ENCODE results near the gene CTSK. TPM values are rescaled to one million over a fixed set of nuclear protein-coding genes. Genes with fewer than 3 reads are reported as not detected.
"Not testable (repeated sequence)": the region's sequence is repeated elsewhere in the genome, so short reads cannot be mapped to it uniquely, and the experiment has no call there.

CTSK gene
- total RNA-seq, 1 donor from 2014 or later: 0.60 TPM

DNA sequence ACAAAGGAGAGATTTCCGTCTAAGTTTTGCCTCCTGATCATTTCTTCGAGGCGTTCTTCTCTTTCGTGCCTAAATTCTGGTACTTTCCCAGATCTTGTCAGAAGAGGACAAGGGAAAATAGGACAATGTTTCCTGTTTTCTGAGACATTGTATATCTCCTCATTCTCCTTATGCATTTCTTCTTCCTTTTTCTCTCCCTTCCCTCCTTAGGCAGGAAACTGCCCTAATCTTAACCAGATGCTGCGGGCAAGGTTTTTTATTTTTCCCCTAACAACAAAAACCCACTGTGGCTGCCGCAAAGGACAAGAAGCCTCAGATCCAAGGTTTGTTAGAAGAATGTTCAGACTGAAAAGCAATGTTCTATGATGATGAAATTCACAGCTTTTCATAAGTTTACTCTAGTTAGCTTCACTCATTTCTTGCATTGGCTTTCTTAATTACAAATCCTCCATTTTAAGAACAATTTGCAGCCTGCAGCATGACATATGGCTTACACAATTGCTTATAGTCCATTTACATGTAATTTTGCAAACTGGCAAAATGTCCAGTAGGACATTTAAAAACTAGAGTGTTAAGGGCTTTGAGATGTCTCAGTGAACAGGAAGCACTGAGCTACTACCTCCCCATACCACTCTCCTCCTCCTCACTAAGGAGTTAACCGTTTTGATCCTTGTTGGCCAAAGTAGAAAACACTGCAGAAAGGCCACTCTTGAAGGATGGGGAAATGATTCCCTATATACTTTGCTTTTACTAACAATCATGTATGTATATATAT, 624 bp downstream of the CTSK start:
- DNase-seq (ENCODE audit: low read depth in 2 of 2): peak in 1 of 2 donors; percentile 29

DNA sequence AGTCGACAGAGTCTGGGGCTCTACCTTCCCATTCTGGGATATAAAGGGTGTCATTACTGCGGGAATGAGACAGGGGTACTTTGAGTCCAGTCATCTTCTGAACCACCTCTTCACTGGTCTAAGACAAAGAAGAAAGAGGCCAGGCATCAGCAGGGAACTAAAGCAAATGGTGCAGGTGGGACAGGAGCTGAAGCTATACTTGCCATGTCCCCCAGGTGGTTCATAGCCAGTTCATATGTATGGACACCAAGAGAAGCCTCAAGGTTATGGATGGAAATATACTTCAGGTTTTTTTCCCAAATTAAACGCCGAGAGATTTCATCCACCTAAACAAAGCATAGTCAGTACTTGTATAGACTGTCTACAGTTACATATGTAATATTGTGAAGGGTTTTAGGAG, 2.2 kb downstream of the CTSK start:
- DNase-seq (ENCODE audit: low read depth in 2 of 2): no peak

DNA sequence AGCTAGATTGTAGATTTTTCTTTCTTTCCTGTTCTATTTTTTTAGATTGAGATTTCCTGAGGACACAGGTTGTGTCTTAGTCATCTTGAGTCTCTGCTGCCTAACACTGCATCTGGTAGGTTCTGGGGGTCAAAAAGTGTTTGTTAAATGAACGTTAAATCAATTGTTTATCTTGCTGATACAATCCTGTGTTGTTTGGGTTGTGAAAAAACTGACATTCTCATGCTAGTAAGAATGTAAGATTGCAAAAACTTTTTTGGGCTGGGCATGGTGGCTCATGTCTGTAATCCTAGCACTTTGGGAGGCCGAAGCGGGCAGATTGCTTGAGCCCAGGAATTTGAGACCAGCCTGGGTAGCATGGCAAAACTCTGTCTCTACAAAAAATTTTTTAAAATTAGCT, 3.4 kb downstream of the CTSK start:
- peak in 1 of 2 donors; percentile 61 for DNase-seq (ENCODE audit: low read depth in 2 of 2)

DNA sequence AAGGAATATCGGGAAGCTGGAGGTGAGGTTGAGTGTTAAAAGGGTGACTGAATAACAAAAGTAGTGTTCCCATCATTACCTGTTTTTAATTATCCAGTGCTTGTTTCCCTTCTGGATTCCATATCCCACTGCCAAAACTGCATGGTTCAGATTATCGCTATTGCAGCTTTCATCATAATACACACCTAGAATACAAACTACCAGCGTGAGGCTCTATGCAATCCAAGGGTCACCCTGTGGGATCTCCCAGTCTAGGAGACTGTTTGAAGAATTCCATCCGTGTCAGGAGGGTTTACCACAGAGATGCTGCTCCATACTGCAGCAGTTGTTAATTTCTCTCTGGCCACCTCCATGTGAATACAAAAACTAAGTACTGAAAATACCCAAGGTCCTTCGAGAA, 9.0 kb downstream of the CTSK start:
- no peak for DNase-seq (ENCODE audit: low read depth in 2 of 2)

DNA sequence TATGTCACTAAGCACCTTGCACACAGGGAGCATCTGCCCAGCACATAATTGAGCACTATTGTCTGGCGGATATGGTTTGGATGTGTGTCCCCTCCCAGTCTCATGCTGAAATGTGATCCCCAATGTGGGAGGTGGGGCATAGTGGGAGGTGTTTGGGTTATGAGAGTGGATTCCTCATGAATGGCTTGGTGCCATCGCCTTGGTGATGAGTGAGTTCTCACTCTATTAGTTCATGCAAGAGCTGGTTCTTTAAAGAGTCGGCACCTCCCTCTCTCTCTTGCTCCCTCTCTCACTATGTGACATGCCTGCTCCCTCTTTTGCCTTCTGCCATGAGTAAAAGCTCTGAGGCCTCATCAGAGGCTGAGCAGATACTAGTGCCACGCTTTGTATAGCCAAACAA, 9.5 kb downstream of the CTSK start:
- DNase-seq (ENCODE audit: low read depth in 2 of 2): no peak

DNA sequence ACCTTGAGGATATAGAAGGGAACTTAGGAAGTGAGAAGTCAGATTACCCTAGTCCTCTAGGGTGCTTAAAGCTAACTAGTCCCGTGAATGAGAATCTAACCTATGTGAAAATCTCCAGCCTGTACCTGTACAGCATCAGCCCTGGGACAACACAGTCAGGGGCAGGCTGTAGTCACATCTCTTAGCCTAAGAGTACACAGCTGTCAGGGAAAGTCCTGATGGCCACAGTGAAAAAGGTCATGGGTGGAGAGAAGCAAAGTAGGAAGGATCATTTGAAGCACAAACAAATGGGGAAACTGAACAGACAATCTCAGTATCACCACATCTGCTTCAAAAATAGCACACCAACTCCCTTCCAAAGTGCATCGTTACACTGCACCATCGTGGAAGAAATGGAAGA, 11.7 kb downstream of the CTSK start:
- no peak for DNase-seq (ENCODE audit: low read depth in 2 of 2)

DNA sequence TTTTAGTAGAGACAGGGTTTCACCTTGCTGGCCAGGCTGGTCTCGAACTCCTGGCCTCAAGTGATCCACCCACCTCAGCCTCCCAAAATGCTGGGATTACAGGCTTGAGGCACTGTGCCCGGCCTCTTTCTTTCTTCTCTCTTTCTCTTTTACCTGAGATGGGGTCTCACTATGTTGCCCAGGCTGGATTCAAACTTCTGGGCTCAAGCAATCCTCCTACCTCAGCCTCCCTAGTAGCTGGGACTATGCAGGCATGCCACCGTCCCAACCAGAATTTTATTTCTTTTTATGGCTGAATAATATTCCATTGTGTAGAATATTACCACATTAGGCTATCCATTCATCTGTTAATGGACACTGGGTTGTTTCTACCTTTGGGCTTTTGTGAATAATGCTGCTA, 14.3 kb downstream of the CTSK start:
- DNase-seq (ENCODE audit: low read depth in 2 of 2): not testable (repeated sequence)

DNA sequence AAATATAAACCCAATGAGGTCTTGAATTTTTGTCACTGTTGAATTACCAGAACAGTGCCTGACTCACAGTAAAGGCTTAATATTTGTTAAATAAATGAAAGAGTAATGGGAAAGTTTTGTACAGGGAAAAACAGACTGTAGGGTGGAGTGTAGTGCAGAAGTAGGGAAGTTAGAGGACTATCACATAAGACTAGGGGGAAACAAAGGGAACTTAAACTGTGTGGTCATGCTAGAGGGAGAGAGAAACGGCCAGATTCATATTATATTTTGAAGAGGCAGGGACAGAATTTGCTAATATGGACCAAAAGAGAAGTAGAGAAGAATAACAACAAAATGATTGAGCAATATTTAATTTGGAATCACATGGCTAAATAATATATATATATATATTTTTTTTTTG, 14.8 kb downstream of the CTSK start:
- no peak for DNase-seq (ENCODE audit: low read depth in 2 of 2)

DNA sequence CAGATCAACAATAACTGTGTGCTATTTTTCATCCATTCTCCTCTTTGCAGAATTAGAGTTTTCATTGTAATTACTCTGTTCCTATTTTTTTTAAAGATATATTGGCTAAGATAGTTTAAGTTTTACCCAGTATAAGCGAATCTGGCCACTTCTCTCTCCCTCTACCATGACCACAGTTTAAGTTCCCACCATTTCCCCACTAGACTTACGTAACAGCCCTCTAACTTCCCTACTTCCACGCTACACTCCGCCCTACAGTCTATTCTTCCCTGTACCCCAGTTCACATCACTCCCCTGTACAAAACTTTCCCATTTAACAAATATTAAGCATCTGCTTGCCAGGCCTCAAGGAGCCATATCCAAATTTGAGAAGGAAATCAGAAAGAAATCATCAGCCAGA, 16.5 kb downstream of the CTSK start:
- no peak for DNase-seq (ENCODE audit: low read depth in 2 of 2)

DNA sequence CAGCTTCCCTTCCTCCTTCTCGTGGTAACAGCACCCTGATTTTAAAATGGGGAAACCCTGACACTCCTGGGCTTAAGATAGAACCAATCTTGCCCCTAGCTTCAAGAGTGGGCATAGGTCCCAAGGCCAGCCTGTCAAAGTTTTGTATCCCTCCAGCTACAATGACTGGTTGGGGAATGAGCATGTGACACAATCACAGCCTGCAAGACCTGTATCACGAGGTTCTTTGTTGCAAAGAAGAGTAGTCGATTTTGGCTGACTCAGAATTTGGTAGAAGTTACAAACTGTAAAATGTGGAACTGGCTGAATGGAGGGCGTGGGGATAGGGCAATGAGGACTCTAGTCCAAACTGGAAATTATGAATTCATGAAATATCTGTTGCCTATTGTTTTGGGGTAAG, 18.7 kb downstream of the CTSK start:
- DNase-seq (ENCODE audit: low read depth in 2 of 2): no peak

DNA sequence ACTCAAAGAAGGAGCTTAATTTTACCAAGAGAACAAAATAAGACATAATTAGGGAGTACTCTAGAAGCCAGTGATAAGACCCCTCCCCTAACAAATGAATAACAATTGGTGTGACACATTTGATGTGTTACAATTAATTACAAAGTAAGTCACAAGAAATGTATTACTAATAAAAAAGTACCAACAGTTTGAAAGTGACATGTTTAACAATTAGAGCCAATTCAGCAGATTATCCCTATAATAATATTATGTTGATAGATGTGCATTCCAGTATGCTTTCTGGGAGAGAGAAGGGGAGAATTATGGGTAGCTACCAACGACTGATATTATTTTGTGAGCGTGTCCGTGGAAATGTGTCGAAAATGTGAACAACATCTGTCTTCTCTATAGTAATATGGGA, 19.1 kb downstream of the CTSK start:
- DNase-seq (ENCODE audit: low read depth in 2 of 2): no peak

DNA sequence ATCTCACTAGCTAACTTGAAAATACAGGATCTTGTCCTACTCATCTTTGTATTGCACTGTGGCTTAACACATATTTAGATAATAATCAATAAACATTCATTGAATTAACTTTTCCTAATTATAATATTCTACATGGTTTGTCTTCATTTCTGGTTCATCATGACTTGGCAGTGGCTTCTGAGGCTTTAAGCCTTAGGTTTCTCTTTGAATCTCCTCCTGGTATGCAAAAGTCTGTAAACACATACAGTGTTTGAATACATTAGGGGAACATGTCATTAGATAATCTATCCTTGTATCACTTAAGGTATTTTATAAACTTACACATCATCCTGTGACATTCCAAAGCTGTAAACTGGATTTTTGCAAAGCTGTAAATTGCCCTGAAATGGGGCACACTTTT, 20.6 kb downstream of the CTSK start:
- no peak for DNase-seq (ENCODE audit: low read depth in 2 of 2)

DNA sequence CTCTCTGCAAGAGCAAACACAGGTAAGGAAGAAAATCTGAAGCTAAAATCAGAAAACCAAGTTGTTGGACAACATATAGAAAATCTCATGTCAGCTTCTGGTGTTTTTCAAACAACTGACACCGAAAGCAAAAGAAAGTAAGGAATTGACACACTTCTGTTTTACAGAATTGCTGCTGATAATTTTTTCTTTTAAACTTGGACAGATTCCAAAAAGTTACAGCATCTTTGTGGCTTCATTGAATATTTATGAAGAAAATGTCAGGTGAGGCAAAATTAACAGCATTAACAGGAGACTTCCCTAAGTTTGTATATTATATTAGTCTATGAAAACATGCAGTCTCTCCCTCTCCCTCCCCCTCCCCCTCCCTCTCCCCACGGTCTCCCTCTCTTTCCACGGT, 27.6 kb downstream of the CTSK start:
- no peak for DNase-seq (ENCODE audit: low read depth in 2 of 2)

DNA sequence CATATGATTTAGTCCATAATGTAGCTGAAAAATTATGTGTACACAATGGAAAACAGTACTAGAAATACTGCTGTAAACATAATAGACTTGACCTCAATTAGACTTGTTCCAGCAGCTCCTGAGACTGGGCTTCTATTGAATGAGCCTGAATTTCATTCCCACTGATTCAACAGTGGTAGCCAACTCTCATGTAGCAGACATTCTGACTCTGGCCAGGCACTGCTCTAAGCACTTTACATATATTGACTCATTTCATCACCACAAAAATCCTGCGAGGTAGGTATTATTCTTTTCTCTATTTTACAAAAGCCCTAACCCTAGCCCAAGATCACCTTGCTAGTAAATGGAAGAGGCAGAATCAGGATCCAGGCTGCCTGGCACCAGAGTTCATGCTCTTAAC, 29.7 kb downstream of the CTSK start:
- DNase-seq (ENCODE audit: low read depth in 2 of 2): no peak

DNA sequence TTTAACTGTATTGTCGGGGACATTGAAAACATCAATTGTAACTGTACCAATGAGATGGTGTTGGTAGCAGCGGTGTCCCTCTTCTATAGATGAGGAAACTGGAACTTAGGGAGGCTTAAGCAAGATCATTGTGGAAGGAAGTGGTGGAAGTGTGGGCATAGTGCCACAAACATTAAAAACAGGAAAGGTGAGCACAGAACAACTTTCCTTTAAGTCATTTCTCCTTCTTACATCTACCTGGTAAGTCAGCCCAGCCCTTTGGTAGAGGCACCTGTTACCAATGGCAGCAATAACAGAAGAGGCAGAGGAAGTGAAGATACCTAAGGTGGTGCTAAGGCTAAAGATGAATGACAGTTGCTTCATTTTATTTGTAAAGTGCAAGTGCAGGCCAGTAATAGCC, 30.5 kb downstream of the CTSK start:
- DNase-seq (ENCODE audit: low read depth in 2 of 2): no peak

DNA sequence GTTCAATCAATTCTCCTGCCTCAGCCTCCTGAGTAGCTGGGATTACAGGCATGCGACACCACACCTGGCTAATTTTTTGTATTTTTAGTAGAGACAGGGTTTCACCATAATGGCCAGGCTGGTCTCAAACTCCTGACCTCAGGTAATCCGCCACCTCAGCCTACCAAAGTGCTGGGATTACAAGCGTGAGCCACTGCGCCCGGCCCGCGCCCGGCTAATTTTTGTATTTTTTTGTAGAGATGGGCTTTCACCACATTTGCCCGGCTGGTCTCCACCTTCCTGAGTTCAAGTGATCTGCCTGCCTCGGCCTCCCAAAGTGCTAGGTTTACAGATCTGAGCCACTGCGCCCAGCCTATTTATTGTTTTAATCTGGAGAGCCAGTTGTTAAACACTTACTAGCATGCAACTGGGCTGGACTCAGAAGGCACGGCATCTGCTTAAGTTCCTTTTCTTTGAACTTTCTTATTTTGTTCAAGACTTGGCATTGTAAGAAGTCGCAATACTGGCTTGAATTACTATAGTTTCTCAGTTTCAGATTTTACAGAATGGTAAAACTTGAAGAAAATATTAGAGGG, 32.0 kb downstream of the CTSK start:
- DNase-seq (ENCODE audit: low read depth in 2 of 2): not testable (repeated sequence)

DNA sequence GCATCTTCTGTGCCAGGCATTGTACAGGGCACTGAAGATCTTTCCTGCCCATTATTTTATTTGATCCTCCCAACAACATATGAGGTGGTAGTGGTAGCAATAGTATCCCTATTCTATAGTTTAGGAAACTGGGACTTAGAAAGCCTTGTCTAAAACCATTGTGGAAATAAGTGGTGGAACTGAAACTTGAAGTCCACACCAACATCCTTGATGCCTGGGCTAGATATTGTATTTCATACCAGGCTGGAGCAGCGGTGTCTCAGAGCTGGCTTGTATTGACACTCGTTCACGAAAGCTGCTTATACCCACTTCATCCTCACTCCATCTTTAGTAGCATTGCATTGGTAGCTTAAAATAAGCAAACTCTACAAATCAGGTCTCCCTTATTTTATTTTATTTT, 32.8 kb downstream of the CTSK start:
- DNase-seq (ENCODE audit: low read depth in 2 of 2): no peak

DNA sequence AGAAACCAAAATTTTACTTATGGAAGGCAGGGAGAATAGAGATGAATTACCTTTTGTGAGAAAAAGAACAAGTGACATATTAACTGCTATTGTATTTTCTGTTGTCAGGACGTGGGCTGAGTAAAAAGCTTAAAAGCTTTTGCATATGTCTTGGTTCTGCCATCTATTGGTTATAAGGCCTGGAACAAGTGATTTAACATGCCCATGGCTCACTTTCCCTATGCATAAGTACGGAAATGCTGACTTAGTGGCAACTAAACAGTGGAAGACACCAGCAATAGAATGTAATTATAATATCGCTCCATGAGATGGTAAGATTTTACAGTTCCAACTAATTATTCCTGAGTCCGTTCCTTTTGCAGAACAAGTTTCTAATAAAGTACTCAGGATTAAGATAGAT, 35.7 kb downstream of the CTSK start:
- no peak for DNase-seq (ENCODE audit: low read depth in 2 of 2)

DNA sequence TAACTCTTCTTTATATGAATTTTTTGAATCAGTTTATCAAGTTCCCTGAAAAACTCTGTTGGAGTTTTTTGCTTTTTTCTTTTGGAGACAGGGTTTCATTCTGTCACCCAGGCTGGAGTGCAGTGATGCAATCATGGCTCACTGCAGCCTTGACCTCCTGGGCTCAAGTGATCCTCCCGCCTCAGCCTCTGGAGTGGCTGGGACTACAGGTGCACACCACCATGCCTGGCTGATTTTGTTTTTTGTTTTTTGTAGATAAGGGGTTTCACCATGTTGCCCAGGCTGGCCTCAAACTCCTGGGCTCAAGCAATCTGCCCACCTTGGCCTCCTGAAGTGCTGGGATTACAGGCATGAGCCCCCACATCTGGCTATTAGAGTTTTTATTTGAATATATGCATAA, 40.4 kb downstream of the CTSK start:
- not testable (repeated sequence) for DNase-seq (ENCODE audit: low read depth in 2 of 2)

DNA sequence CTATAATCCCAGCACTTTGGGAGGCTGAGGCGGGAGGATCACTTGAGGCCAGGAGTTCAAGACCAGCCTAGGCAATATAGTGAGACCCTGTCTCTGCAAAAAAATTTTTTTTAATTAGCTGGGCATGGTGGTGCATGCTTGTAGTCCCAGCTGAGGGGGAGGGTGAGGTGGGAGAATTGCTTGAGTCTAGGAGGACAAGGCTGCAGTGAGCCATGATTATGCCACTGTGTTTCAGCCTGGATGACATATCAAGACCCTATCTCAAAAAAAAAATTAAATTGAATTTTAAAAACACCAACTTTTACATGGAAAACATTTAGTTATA, 42.1 kb downstream of the CTSK start:
- DNase-seq (ENCODE audit: low read depth in 2 of 2): not testable (repeated sequence)

DNA sequence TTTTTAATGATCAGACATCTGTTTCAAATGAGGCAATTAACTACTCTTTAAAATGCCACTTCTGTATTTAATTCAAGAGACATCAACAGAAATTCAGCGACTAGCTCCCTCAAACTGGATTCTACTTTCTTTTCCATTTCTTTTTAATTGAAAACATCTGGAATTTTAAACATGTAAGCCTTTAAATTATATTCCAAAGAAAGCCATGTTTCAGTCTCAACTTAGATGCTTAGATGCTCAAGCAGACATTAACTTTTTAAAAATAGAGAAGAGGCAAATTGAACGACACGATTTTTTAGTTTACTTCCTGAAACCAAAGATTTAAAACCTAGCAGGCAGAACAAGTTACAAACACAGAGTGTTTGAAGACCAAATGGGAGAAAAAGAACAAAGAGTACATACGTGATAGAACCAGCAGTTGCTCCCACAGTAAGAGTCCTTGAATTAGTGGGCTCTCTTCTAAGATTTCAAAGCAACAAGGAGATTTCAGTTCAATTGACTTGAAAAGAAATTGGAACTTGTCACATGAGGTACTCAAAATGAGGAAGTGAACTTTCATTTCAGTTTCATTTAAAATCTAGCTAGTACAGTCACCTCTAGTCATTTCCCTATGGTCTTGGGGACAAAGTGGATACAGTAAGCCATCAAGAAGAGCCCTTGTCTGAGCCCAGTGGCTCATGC, 42.6 kb downstream of the CTSK start, which contains the start of gene CTSS:
TSS of gene CTSS (minus strand) at position 483 of the 681 bp plus-strand sequence. CDS start 1,015 bp downstream, outside the sequence.
- peak; percentile 44 for DNase-seq (ENCODE audit: low read depth in 2 of 2)

DNA sequence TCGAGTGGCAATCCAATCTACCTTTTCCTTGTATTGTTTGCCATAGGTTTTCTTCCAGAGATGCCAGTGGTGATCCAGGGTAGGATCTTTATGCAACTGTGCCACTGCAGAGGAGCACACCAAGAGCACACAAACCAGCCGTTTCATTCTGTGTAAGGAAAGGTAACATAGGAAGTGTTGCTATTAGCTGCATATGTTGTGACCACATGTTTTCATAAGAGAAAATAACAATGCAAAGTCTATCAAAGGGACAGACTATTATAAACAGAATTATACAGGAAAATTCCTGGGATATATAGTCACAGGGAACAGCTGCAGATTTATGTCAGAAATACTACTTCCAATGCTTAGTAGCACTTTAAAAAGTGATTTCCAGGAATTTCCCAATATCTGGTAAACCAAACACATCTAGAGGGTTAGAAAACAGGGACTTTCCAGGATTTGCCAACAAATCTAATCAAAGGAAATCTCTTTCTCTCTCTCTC, 43.4 kb downstream of the CTSK start:
- peak; percentile 79 to 93 for DNase-seq (ENCODE audit: low read depth in 2 of 2)

DNA sequence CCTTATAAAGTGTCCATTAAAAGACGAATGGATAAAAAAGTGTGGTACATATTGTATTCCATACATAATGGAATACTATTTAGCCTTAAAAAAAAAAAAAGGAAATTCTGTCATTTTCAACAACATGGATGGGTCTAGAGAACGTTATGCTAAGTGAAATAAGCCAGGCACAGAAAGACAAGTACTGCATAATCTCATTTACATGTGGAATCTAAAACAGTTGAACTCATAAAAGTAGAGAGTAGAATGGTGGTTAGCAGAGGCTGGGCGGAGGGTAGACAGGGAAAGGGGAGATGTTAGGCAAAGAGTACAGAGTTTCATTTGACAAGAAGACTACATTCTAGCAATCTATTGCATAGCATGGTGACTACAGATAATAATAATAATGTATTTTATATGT, 45.0 kb downstream of the CTSK start:
- no peak for DNase-seq (ENCODE audit: low read depth in 2 of 2)

Data from lung microvascular endothelial cell (primary cell).